Neural progenitor cell (in vitro differentiated cells): Measurements from ENCODE around the gene SUPT3H. TPM values are rescaled to one million over a fixed set of nuclear protein-coding genes. Genes with fewer than 3 reads are reported as not detected.

Source experiments
- DNase-seq: peaks from one replicate; pipeline ENCODE4 v3.0.0-alpha.2; 2016; ENCODE audit warnings: low spot score
- H2AFZ ChIP-seq: fragments of 200-600 bp; sonication (generic); replicated peaks from 2 replicates; pipeline ENCODE4 v1.6.1; 2016; ENCODE audit warnings: antibody characterized with exemption
- H3F3A ChIP-seq: fragments of 200-600 bp; sonication (generic); 2 replicates; pipeline ENCODE4 v1.6.1; 2016; ENCODE audit warnings: antibody characterized with exemption, low read depth
- H3K27ac ChIP-seq: fragments of 200-600 bp; sonication (generic); 2 replicates; pipeline ENCODE4 v1.5.1; 2016; ENCODE audit warnings: mild to moderate bottlenecking
- H3K27me3 ChIP-seq: fragments of 200-600 bp; sonication (generic); 2 replicates; pipeline ENCODE4 v1.6.1; 2016; ENCODE audit warnings: mild to moderate bottlenecking, moderate library complexity
- H3K36me3 ChIP-seq: fragments of 200-600 bp; sonication (generic); 2 replicates; pipeline ENCODE4 v1.5.1; 2016
- H3K4me1 ChIP-seq: fragments of 200-600 bp; sonication (generic); 2 replicates; pipeline ENCODE4 v1.6.1; 2016; ENCODE audit warnings: mixed run types
- H3K4me2 ChIP-seq: fragments of 200-600 bp; sonication (generic); 2 replicates; pipeline ENCODE4 v1.6.1; 2016
- H3K4me3 ChIP-seq: fragments of 200-600 bp; sonication (generic); 2 replicates; pipeline ENCODE4 v1.5.1; 2016
- H3K79me2 ChIP-seq: fragments of 200-600 bp; sonication (generic); 2 replicates; pipeline ENCODE4 v1.6.1; 2016; ENCODE audit warnings: low read depth
- H3K9ac ChIP-seq: fragments of 200-600 bp; sonication (generic); 2 replicates; pipeline ENCODE4 v1.6.1; 2016
- H3K9me3 ChIP-seq: fragments of 200-600 bp; sonication (generic); 2 replicates; pipeline ENCODE4 v1.5.1; 2016; ENCODE audit warnings: low read depth
- H4K20me1 ChIP-seq: fragments of 200-600 bp; sonication (generic); 2 replicates; pipeline ENCODE4 v1.6.1; 2016; ENCODE audit warnings: low read depth
- H3K27ac Mint-ChIP-seq: 3 replicates; pipeline ENCODE4 v1.8.0; 2021; ENCODE audit warnings: mixed read lengths
- H3K27me3 Mint-ChIP-seq: 2 replicates; pipeline ENCODE4 v1.8.0; 2022; ENCODE audit warnings: low read depth, mild to moderate bottlenecking, inconsistent platforms, moderate library complexity, mixed read lengths; ENCODE audit not compliant: insufficient read depth
- H3K36me3 Mint-ChIP-seq: 3 replicates; pipeline ENCODE4 v1.8.0; 2021; ENCODE audit warnings: mixed read lengths
- H3K4me1 Mint-ChIP-seq: 3 replicates; pipeline ENCODE4 v1.8.0; 2021; ENCODE audit warnings: mixed read lengths
- H3K4me3 Mint-ChIP-seq: 3 replicates; pipeline ENCODE4 v1.8.0; 2021; ENCODE audit warnings: mild to moderate bottlenecking, moderate library complexity, mixed read lengths
- H3K9me3 Mint-ChIP-seq: 3 replicates; pipeline ENCODE4 v1.8.0; 2020; ENCODE audit warnings: mixed read lengths
- CTCF ChIP-seq: fragments of 200-600 bp; sonication (generic); IDR thresholded peaks from 2 replicates; pipeline ENCODE4 v1.5.1; 2017; ENCODE audit warnings: antibody characterized with exemption, mild to moderate bottlenecking
- EZH2 ChIP-seq: fragments of 200-600 bp; sonication (generic); IDR thresholded peaks from 2 replicates; pipeline ENCODE4 v1.6.1; 2017; ENCODE audit warnings: antibody characterized with exemption, mild to moderate bottlenecking, moderate library complexity
- EZH2phosphoT487 ChIP-seq: fragments of 200-600 bp; sonication (generic); IDR thresholded peaks from 2 replicates; pipeline ENCODE4 v1.6.1; 2017; ENCODE audit warnings: antibody characterized with exemption
- total RNA-seq: library from RNA; depleted of rRNA; stranded (reverse); fragments of >200 nt; gene quantifications from 2 replicates; pipeline ENCODE4 v1.2.3, GENCODE V29; 2015; ENCODE audit warnings: low replicate concordance

The SUPT3H gene
- total RNA-seq, 1 donor from 2014 or later = 16.3 TPM

DNA sequence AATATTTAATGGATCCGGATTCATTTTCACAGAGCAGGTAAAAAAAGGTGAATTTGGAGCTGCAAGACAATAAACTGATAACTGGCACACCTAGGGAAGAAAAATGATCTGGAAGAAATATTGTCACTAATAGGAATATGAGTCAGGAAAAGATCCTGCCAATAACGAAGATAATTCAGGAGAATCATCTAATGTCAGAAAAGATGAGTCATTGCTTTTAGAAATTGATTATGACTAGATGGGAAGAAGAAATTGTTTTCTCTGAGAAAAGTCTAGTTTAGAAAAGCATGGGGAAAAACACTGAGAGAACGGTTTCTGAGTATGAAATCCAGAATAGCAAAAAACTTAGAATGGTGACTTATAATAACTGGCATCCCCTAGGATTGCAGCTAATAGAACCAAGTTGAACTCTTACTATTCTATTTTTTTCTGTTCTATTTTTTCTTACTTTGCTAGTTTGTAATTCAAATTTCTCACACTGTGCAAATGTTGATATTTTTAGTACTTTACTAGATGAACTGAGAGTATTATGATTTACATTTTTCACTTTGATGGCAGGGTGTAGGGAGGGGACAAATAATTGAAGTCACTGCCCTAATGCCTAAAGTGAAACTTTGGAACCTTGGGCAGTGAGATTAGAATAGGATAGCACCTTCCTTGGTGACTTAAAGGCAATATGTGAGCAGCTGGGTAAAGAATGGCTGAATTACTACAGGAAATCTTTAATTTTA, 38.2 kb upstream of the SUPT3H start:
- Mint-ChIP-seq H3K36me3 (no peaks in the 10 kb centered on the region), H3K27ac (no peak overlapping the region), H3K9me3 (no peaks in the 10 kb centered on the region), H3K4me3 (no peak overlapping the region), H3K27me3 (peaks cover 22% of the 10 kb centered on the region), H3K4me1 (peaks cover 19% of the 10 kb centered on the region)
- Histone ChIP-seq H3K4me2 (no peak overlapping the region), H3K9me3 (no peaks in the 10 kb centered on the region), H3K27me3 (peaks cover 62% of the 10 kb centered on the region), H3K4me3 (no peak overlapping the region), H3K9ac (no peak overlapping the region), H3K4me1 (peaks cover 13% of the 10 kb centered on the region), H4K20me1 (no peaks in the 10 kb centered on the region), H3K79me2 (no peaks in the 10 kb centered on the region), H2AFZ (no peak overlapping the region), H3K36me3 (no peaks in the 10 kb centered on the region), H3F3A (no peaks in the 10 kb centered on the region), H3K27ac (no peak overlapping the region)
- DNase-seq = no peak
- TF ChIP-seq EZH2phosphoT487 = no peak
- TF ChIP-seq CTCF = no peak
- no peak for TF ChIP-seq EZH2

DNA sequence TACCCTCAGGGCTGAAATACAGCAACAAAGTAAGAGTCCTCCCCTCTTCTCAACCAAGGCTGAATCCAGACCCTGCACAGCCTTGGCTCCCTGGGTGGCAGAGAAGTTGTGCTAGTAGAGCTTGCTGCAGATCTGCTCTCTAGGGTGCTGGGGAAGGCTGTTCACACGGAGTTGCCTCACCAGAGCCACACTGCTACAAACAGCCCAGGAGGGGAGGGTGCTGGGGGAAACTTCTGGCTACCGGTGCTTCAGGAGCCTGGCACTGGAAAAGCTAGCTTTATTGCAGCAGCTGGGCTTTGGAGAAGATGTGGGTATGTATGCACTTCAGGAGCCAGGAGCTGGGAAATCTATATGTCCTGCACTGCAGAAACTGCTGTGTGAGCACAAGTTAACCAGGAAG, 37.6 kb upstream of the SUPT3H start:
- no peaks in the 10 kb centered on the region for H3K36me3 Mint-ChIP-seq
- Histone ChIP-seq H3F3A (no peaks in the 10 kb centered on the region), H3K27ac (no peak overlapping the region), H3K9me3 (no peaks in the 10 kb centered on the region), H3K27me3 (peaks cover 55% of the 10 kb centered on the region), H2AFZ (no peak overlapping the region), H3K36me3 (no peaks in the 10 kb centered on the region), H3K4me3 (no peak overlapping the region), H3K9ac (no peak overlapping the region), H3K4me1 (peaks cover 6% of the 10 kb centered on the region), H3K4me2 (no peak overlapping the region), H4K20me1 (no peaks in the 10 kb centered on the region), H3K79me2 (no peaks in the 10 kb centered on the region)
- no peak overlapping the region for H3K4me3 Mint-ChIP-seq
- no peak for TF ChIP-seq EZH2phosphoT487
- TF ChIP-seq EZH2 = no peak
- no peak for TF ChIP-seq CTCF
- no peak overlapping the region for H3K27ac Mint-ChIP-seq
- peaks cover 12% of the 10 kb centered on the region for H3K4me1 Mint-ChIP-seq
- H3K9me3 Mint-ChIP-seq = no peaks in the 10 kb centered on the region
- peaks cover 16% of the 10 kb centered on the region for H3K27me3 Mint-ChIP-seq
- DNase-seq = no peak

DNA sequence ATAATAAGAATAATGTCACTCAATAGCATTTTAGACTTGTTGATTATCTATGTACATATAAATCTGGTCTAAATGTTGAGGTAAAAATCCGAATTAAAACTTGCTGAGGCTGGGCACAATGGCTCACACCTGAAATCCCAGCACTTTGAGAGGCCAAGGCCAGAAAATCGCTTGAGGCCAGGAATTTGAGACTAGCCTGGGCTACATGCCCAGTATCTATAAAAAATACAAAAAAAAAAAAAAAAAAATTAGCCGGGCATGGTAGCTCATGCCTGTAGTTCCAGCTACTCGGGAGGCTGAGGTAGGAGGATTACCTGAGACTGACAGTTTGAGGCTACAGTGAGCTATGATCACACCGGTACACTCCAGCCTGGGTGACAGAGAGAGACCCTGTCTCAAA, 34.2 kb upstream of the SUPT3H start:
- Mint-ChIP-seq H3K9me3 (no peaks in the 10 kb centered on the region), H3K27ac (no peak overlapping the region), H3K27me3 (no peaks in the 10 kb centered on the region), H3K4me1 (no peaks in the 10 kb centered on the region), H3K4me3 (no peak overlapping the region), H3K36me3 (no peaks in the 10 kb centered on the region)
- no peak overlapping the region for H2AFZ ChIP-seq
- H3K79me2 ChIP-seq = no peaks in the 10 kb centered on the region
- H3K4me3 ChIP-seq = no peak overlapping the region
- no peak overlapping the region for H3K4me2 ChIP-seq
- no peaks in the 10 kb centered on the region for H3K4me1 ChIP-seq
- H3F3A ChIP-seq = no peaks in the 10 kb centered on the region
- H3K9ac ChIP-seq = no peak overlapping the region
- DNase-seq = no peak
- peaks cover 22% of the 10 kb centered on the region for H3K27me3 ChIP-seq
- H3K9me3 ChIP-seq = no peaks in the 10 kb centered on the region
- no peak for TF ChIP-seq CTCF
- no peak for TF ChIP-seq EZH2
- TF ChIP-seq EZH2phosphoT487 = no peak
- H3K36me3 ChIP-seq = no peaks in the 10 kb centered on the region
- no peak overlapping the region for H3K27ac ChIP-seq
- H4K20me1 ChIP-seq = no peaks in the 10 kb centered on the region
